Heart right ventricle (tissue), 16 donors: ENCODE measurements around the gene ULBP2. TPM values are rescaled to one million over a fixed set of nuclear protein-coding genes. Genes with fewer than 3 reads are reported as not detected.
"Not testable (repeated sequence)": the region's sequence is repeated elsewhere in the genome, so short reads cannot be mapped to it uniquely, and the experiment has no call there.

ENCODE experiments used
- ATAC-seq, 8 donors: fragments of 200-7000 bp; cut with Tn5 transposase; one replicate each; pipeline ENCODE4 v1.9.1; 2020; ENCODE audit warnings: mild to moderate bottlenecking in 8 of 8, moderate library complexity in 8 of 8, moderate number of reproducible peaks in 1 of 8
- DNase-seq, 2 donors: peaks; one replicate each; pipeline ENCODE4 v3.0.0-alpha.2; 2020
- H3K27ac ChIP-seq, 10 donors: fragments of 200-600 bp; sonication (generic) in 2 of 10; one replicate each; pipeline versions ENCODE4 v1.5.0 to v1.8.0; 2020 to 2022; ENCODE audit warnings: mild to moderate bottlenecking in 3 of 10
- H3K27me3 ChIP-seq, 7 donors: fragments of 200-600 bp; one replicate each; pipeline ENCODE4 v1.8.0; 2021 to 2022; ENCODE audit warnings: mild to moderate bottlenecking in 2 of 7
- H3K36me3 ChIP-seq, 9 donors: fragments of 200-600 bp; sonication (generic) in 1 of 9; one replicate each; pipeline versions ENCODE4 v1.5.0 to v1.8.0; 2020 to 2022; ENCODE audit warnings: mild to moderate bottlenecking in 2 of 9
- H3K4me1 ChIP-seq, 9 donors: fragments of 200-600 bp; sonication (generic) in 1 of 9; one replicate each; pipeline versions ENCODE4 v1.5.0 to v1.8.0; 2020 to 2022; ENCODE audit warnings: mild to moderate bottlenecking in 4 of 9
- H3K4me3 ChIP-seq, 10 donors: fragments of 200-600 bp; sonication (generic) in 2 of 10; one replicate each; pipeline versions ENCODE4 v1.5.0 to v1.8.0; 2020 to 2022; ENCODE audit warnings: mild to moderate bottlenecking in 7 of 10, moderate library complexity in 2 of 10
- H3K9me3 ChIP-seq, 11 donors: fragments of 200-600 bp in 10 of 11; sonication (generic) in 2 of 11; one replicate each; pipeline versions ENCODE4 v1.5.0 to v1.8.0; 2013 to 2022; ENCODE audit warnings: mild to moderate bottlenecking in 2 of 11, control low read depth in 1 of 11, moderate library complexity in 1 of 11
- WGBS, 2 donors: extraction: QIAGEN DNeasy Blood & Tissue Kit; methylation state at CpG; one replicate each; pipeline ENCODE4 v1.1.7; 2013; ENCODE audit warnings: inconsistent platforms in 1 of 2; 5-methylcytosine and 5-hydroxymethylcytosine counted together
- intact Hi-C, 10 donors: fragments of 100-400 bp; cut with DNase I; formaldehyde crosslinking; loops; one replicate each; pipeline versions ENCODE4 v1.11.1 to v1.14.2; 2022
- polyA plus RNA-seq, 2 donors: library from polyadenylated mRNA; stranded (reverse); fragments of 200-250 nt; gene quantifications; one replicate each; pipeline ENCODE4 v1.2.3, GENCODE V29; 2013
- total RNA-seq, 10 donors: library from RNA; stranded (reverse); fragmentation: NEBNext Ultra II Directional in 3 of 10; extraction: Animal tissue kit (Norgen Biotek cat#: 25700) in 3 of 10; gene quantifications; one replicate each; pipeline versions ENCODE4 v1.2.1 to v1.2.4, GENCODE V29; 2021 to 2023
- TF ChIP-seq, protein P1 (sequence below), 9 donors: fragments of 200-600 bp; sonication (generic) in 2 of 9; IDR thresholded peaks; one replicate each; pipeline versions ENCODE4 v1.5.0 to v1.8.0; 2021 to 2022; ENCODE audit warnings: antibody characterized with exemption in 9 of 9, mild to moderate bottlenecking in 5 of 9, moderate library complexity in 1 of 9
- donor health status: Arrhythmogenic right ventricular cardiomyopathy.
- donor health status: ischemic (EF 13 %, LVEDD 7.1; RV severe dilation, severe dysfunction).
- donor health status: healthy with polysubstance abuse.
- donor health status: DM: no; HTN: yes; CAD: no.
- donor health status: DM: no; HTN: no; CAD: no.
- donor health status: ischemic (EF 25% LVEDD 6.9; RV normal size, moderate dysfunction).
- donor health status: ischemic (EF 25% LVEDD 5.7; RV mildly dilated, moderate dysfunction).
- donor health status: healthy.
- donor health status: DM: yes; HTN: yes; CAD: no.
- donor health status: Ischemic cardiomyopathy.
- donor health status: ischemic (EF 35%, LVEDD 5.7; RV mildly dilated, moderate dysfunction).
- donor health status: nonischemic (EF 11% LVEDD 7.7; RV severe dilation, severe dysfunction).
- donor health status: DM: yes; HTN: yes; CAD: no.
- donor health status: PGD.
- donor health status: ischemic (EF 29% LVEDD 5.4; RV normal size, mild dysfunction).
- donor health status: nonischemic (EF 23%, LVEDD 6.1; RV moderate dilation, normal function).

The ULBP2 gene
- total and polyA plus RNA-seq, 12 donors, result 0.46 to 2.7 (median 1.1) TPM; not detected in 1

- peaks cover 0 to 18% (median 9%) of the 10 kb centered on the region in 11 donors for H3K9me3 ChIP-seq
- DNase-seq, result no peak
- H3K4me1 ChIP-seq, result peaks cover 8 to 23% (median 16%) of the 10 kb centered on the region in 9 donors
- H3K27me3 ChIP-seq, result peaks cover 21 to 100% (median 100%) of the 10 kb centered on the region in 7 donors
- intact Hi-C loops, result loop anchor here in 1 of 10 donors (10.0 kb wide), 1 partner anchor 146 kb away; no protein-coding TSS in a partner anchor
- H3K4me3 ChIP-seq, result peak overlapping the region in 9 of 10 donors; percentile 10 to 45 (median 29)
- no peaks in the 10 kb centered on the region for H3K36me3 ChIP-seq
- TF ChIP-seq, protein P1, sequence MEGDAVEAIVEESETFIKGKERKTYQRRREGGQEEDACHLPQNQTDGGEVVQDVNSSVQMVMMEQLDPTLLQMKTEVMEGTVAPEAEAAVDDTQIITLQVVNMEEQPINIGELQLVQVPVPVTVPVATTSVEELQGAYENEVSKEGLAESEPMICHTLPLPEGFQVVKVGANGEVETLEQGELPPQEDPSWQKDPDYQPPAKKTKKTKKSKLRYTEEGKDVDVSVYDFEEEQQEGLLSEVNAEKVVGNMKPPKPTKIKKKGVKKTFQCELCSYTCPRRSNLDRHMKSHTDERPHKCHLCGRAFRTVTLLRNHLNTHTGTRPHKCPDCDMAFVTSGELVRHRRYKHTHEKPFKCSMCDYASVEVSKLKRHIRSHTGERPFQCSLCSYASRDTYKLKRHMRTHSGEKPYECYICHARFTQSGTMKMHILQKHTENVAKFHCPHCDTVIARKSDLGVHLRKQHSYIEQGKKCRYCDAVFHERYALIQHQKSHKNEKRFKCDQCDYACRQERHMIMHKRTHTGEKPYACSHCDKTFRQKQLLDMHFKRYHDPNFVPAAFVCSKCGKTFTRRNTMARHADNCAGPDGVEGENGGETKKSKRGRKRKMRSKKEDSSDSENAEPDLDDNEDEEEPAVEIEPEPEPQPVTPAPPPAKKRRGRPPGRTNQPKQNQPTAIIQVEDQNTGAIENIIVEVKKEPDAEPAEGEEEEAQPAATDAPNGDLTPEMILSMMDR (IDR thresholded peaks at IDR 0.05), result no peak
- H3K27ac ChIP-seq, result no peak overlapping the region
- peak in 3 of 8 donors; percentile 11 to 19 (median 15) for ATAC-seq
- 1% methylated on average over 49 of the region's 49 CpGs for WGBS, 2 donors
These were observed 49.1 kb downstream of the ULBP2 start for GRCh38 chr6:149990661-149991471.

DNA sequence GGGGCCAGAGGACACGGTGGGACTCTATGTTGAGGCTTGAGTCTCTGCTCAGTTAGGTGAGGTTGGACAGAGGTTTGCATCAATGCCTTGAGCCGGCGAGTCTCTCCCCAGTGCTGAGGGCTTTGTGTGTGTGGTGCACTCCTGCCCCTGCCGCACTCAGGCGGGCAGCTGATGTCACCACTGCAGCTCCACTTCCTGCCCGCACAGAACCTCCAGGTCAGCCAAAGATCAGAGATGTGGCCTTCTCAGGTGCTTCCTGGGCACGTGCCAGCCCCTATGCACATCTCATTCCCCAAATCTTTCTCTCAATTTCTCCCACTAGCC is 49.6 kb downstream of the ULBP2 start:
- peak overlapping the region in 1 of 10 donors; percentile 45 for H3K4me3 ChIP-seq
- DNase-seq, ATAC-seq, H3K27ac ChIP-seq, H3K36me3 ChIP-seq: not testable (repeated sequence)
- WGBS, 2 donors, result 3% methylated on average over 7 of the region's 7 CpGs
- peaks cover 8 to 23% (median 16%) of the 10 kb centered on the region in 9 donors for H3K4me1 ChIP-seq
- peaks cover 0 to 18% (median 9%) of the 10 kb centered on the region in 11 donors for H3K9me3 ChIP-seq
- intact Hi-C loops, result loop anchor here in 1 of 10 donors (10.0 kb wide), 1 partner anchor 147 kb away; no protein-coding TSS in a partner anchor
- peaks cover 21 to 100% (median 100%) of the 10 kb centered on the region in 7 donors for H3K27me3 ChIP-seq

DNA sequence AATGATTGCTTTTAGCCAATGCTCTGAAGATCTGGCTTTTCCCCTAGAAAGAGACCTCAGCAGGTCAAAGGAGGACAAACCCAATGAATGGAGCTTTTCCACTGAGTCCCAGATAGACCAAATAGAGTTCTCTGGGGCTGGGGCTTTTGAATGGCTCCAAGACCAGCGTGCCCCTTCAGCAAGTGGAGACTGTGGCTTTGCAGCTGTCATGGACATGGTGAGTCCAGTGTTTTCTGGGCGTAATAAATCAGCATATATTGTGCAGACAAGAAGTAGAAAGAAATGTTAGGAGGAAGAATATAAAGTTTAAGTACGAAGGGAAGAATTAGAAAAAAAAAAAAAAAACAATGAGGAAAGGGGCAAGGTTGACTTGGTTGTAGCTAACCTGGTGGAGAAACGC is 50.0 kb downstream of the ULBP2 start:
- no peak for DNase-seq
- H3K9me3 ChIP-seq, result peaks cover 0 to 18% (median 9%) of the 10 kb centered on the region in 11 donors
- TF ChIP-seq, protein P1 (IDR thresholded peaks at IDR 0.05), result no peak
- intact Hi-C loops, result loop anchor here in 1 of 10 donors (10.0 kb wide), 1 partner anchor 147 kb away; no protein-coding TSS in a partner anchor
- no peaks in the 10 kb centered on the region for H3K36me3 ChIP-seq
- no peak overlapping the region for H3K27ac ChIP-seq
- H3K27me3 ChIP-seq, result peaks cover 21 to 100% (median 100%) of the 10 kb centered on the region in 7 donors
- no peak overlapping the region for H3K4me3 ChIP-seq
- WGBS, 2 donors, result 39% methylated on average over 4 of the region's 4 CpGs
- ATAC-seq, result no peak
- H3K4me1 ChIP-seq, result peaks cover 8 to 23% (median 16%) of the 10 kb centered on the region in 9 donors

GRCh38 chr6:149995235-149995750 is 53.5 kb downstream of the ULBP2 start:
- ATAC-seq (no peak), DNase-seq (no peak)
- intact Hi-C loops, result loop anchor here in 1 of 10 donors (10.0 kb wide), 1 partner anchor 150 kb away; no protein-coding TSS in a partner anchor
- H3K4me3 ChIP-seq, result no peak overlapping the region
- no peak overlapping the region for H3K27ac ChIP-seq
- WGBS, 2 donors, result 70 to 72% methylated on average over 6 of the region's 6 CpGs
- TF ChIP-seq, protein P1 (IDR thresholded peaks at IDR 0.05), result no peak
- H3K27me3 ChIP-seq, result peaks cover 8 to 90% (median 81%) of the 10 kb centered on the region in 7 donors
- H3K4me1 ChIP-seq, result peaks cover 4 to 13% (median 11%) of the 10 kb centered on the region in 9 donors
- H3K36me3 ChIP-seq, result no peaks in the 10 kb centered on the region
- no peaks in the 10 kb centered on the region for H3K9me3 ChIP-seq
